VCaP (cell line): ENCODE results near the gene EP400.
"Not testable (repeated sequence)": the region's sequence is repeated elsewhere in the genome, so short reads cannot be mapped to it uniquely, and the experiment has no call there.

Source experiments
- H3K27ac ChIP-seq: fragments of 450-650 bp; 2 replicates; pipeline ENCODE4 v1.5.1; 2017
- TF ChIP-seq, protein P1 (sequence below): fragments of 450-650 bp; conservative IDR thresholded peaks from 2 replicates; pipeline ENCODE4 v1.5.1; 2017; ENCODE audit warnings: mild to moderate bottlenecking, moderate library complexity

EP400 gene

DNA sequence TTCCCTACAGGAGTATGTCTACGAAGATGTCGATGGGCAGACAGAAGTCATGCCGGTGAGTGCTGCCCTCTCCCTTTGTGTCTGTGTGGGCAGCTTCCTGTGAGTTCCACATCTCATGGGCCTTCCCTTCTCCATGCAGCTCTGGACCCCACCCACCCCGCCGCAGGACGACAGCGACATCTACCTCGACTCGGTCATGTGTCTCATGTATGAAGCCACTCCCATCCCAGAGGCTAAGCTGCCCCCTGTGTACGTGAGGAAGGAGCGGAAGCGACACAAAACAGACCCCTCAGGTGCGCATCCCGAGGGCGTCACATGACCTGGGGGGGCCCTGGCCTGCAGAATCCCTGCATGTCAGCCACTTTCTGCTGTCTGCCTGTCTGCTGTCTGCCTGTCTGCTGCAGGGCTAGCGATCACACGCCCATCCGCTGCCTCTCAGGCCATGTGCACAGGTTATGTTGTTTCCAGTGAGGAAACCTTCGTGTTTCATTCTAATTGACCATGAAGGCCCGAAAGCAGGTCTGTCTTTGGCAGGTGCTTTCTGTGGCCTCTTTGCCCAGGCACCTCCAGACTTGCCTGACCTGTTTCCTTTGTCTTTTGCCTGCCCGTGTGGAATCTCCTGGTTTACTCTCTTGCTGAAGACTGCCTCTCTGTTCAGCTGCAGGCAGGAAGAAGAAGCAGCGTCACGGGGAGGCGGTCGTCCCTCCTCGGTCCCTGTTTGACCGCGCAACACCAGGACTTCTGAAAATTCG lies 95.1 kb downstream of the EP400 start:
- H3K27ac ChIP-seq = no peak overlapping the region
- TF ChIP-seq, protein P1, sequence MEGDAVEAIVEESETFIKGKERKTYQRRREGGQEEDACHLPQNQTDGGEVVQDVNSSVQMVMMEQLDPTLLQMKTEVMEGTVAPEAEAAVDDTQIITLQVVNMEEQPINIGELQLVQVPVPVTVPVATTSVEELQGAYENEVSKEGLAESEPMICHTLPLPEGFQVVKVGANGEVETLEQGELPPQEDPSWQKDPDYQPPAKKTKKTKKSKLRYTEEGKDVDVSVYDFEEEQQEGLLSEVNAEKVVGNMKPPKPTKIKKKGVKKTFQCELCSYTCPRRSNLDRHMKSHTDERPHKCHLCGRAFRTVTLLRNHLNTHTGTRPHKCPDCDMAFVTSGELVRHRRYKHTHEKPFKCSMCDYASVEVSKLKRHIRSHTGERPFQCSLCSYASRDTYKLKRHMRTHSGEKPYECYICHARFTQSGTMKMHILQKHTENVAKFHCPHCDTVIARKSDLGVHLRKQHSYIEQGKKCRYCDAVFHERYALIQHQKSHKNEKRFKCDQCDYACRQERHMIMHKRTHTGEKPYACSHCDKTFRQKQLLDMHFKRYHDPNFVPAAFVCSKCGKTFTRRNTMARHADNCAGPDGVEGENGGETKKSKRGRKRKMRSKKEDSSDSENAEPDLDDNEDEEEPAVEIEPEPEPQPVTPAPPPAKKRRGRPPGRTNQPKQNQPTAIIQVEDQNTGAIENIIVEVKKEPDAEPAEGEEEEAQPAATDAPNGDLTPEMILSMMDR = no peak

DNA sequence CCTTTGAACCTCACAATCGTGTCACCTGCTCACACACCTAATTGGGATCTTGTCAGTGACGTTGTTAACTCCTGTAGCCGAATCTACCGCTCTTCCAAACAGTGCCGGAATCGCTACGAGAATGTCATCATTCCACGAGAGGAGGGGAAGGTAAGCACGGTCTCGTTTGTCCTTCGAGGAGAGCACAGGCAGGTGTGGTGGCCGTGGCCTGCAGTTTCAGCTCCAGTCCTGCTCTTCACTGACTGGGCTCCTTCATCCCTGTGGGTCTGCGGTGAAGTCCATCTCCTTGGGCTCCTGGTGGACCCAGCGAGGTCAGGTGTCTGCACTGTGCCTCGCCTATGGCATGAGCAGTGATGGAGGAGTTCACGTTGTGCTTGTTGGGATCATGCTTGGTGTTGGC lies 96.0 kb downstream of the EP400 start:
- no peak overlapping the region for H3K27ac ChIP-seq

DNA sequence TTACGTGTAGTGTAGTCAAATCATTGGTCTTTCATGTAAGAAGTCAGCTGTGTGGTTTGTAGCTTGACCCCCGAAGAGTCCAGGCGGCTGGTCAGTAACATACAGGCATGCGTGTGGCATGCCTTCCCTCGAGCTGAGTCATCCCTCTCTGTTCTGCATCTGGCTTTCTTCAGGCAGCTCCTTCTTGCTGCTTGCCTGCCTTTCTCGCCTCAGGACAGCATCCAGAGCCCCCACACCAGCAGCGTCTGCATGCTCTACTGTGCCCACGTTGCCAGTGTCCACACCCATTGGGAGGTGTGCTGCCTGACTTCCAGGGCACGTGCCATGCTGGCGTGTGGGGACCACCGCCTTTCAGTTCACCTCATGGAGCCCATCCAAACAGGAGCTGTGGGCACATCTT lies 96.8 kb downstream of the EP400 start:
- no peak overlapping the region for H3K27ac ChIP-seq

More for the DNA sequence above, 96.0 kb downstream of the EP400 start:
- TF ChIP-seq, protein P1 = no peak

DNA sequence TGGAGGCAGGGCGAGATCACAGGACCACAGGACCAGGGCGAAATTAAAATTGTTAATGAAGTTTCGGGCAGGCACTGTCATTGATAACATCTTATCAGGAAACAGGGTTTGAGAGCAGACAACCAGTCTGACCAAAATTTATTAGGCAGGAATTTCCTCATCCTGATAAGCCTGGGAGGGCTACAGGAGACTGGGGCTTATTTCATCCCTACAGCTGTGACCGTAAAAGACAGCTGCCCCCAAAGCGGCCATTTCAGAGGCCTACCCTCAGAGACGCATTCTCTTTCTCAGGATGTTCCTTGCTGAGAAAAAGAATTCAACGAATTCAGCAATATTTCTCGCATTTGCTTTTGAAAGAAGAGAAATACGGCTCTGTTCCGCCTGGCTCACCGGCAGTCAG lies 97.9 kb downstream of the EP400 start:
- H3K27ac ChIP-seq = peak overlapping the region; percentile 28

More for the DNA sequence above, 96.8 kb downstream of the EP400 start:
- TF ChIP-seq, protein P1 = no peak

DNA sequence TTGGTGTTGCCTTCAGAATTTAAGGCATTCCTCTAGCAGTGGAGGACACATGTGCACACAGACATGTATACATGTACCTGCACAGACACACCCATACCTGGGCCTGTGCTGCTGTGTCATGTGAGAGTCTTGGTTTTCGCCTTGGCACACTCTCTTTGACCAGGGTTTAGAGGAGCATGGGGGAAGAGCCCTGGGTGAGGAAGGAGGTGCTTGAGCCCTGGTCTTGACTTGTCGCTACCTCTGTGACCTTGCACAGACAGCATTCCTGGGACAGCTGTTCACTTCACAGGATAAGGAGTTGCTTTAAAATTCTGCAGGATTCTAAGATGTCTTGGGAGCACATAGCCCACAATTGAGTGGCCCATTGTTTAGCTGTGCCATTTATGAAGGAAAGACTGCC lies 99.7 kb downstream of the EP400 start:
- no peak overlapping the region for H3K27ac ChIP-seq
- TF ChIP-seq, protein P1 = no peak

DNA sequence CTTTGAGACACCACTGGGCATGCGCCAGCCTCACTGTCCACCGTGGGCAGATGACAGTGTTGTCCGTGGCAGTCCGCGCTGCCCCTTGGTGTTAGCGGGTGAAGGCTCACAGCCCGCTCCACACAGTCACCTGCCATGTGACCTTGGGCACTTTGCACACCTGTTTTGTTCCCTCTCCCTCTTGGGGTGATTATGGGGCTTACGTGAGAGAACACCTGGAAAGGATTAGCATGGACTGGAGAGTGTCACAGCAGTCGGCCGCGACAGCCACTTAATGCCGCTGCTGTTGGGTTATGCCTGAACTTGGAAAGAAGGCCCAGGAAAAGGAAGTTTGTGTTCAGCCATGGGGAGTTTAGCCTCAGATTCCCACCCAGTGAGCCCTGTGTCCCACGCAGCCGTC lies 100.1 kb downstream of the EP400 start:
- TF ChIP-seq, protein P1 = no peak
- H3K27ac ChIP-seq = no peak overlapping the region

DNA sequence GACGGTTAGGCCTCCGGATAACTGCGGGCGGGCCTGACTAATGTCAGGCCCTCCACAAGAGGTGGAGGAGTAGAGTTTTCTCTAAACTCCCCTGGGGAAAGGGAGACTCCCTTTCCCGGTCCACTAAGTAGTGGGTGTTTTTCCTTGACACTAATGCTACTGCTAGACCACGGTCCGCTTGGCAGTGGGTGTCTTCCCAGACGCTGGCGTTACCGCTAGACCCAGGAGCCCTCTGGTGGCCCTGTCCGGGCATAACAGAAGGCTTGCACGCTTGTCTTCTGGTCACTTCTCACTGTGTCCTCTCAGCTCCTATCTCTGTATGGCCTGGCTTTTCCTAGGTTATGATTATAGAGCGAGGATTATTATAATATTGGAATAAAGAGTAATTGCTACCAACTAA lies 102.0 kb downstream of the EP400 start:
- H3K27ac ChIP-seq = not testable (repeated sequence)
- TF ChIP-seq, protein P1 = peak; percentile 48

DNA sequence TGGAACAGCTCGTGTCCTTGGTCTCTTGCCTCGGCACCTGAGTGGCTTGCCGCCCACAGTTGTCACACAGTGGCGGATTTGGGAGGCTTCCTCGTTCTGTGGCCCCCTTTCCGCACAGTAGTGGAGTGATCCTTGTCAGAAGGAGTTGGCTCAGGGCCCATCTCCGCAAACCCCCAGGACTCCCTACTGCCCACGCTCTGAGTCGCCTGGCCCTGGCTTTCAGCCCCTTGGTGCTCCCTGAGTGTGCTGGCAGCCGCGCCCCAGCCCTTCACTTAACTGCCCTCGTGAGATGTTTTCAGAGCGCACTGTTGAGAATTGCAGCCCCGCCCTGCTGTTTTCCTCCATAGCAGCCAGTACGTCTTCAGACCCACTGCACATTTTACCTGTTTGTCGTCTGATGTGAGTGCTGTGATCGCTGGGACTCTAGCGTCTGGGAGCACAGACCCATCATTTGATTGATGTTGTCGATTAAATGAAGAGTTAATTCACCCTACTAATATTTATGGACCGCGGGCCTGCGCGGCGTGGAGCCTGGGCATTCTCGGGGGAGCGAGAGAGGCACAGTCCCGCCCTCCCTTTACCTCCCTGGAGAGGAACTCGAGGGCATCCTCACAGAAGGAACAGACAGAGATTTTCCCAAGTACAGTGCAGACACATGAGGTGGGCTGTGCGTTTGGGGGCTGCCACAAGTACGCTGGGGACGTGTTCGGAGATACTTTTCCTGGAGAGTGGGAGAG lies 102.6 kb downstream of the EP400 start:
- TF ChIP-seq, protein P1 = no peak
- H3K27ac ChIP-seq = no peak overlapping the region
